Body of pancreas (tissue), 4 donors: ENCODE measurements around the gene BCL2L2.

Source experiments
- POLR2A ChIP-seq, 3 donors: fragments of 450-650 bp; IDR thresholded peaks; one replicate each; pipeline ENCODE4 v1.6.1; 2016; ENCODE audit warnings: antibody characterized with exemption in 3 of 3, mild to moderate bottlenecking in 2 of 3
- TF ChIP-seq, protein P1 (sequence below), 7 experiments: fragments of 450-650 bp in 4 of 7; fragments of 200-600 bp in 3 of 7; sonication (generic) in 3 of 7; IDR thresholded peaks; one replicate each; pipeline ENCODE4 v1.5.1; 2016 to 2019; ENCODE audit warnings: antibody characterized with exemption in 7 of 7

GRCh38 chr14:23358042-23358441 is 51.4 kb downstream of the BCL2L2 start:
- TF ChIP-seq, protein P1, sequence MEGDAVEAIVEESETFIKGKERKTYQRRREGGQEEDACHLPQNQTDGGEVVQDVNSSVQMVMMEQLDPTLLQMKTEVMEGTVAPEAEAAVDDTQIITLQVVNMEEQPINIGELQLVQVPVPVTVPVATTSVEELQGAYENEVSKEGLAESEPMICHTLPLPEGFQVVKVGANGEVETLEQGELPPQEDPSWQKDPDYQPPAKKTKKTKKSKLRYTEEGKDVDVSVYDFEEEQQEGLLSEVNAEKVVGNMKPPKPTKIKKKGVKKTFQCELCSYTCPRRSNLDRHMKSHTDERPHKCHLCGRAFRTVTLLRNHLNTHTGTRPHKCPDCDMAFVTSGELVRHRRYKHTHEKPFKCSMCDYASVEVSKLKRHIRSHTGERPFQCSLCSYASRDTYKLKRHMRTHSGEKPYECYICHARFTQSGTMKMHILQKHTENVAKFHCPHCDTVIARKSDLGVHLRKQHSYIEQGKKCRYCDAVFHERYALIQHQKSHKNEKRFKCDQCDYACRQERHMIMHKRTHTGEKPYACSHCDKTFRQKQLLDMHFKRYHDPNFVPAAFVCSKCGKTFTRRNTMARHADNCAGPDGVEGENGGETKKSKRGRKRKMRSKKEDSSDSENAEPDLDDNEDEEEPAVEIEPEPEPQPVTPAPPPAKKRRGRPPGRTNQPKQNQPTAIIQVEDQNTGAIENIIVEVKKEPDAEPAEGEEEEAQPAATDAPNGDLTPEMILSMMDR (IDR thresholded peaks at IDR 0.05), result no peak
- TF ChIP-seq POLR2A (IDR thresholded peaks at IDR 0.05), result no peak
